ENCODE data around the gene TCL1B.

TCL1B gene

DNA sequence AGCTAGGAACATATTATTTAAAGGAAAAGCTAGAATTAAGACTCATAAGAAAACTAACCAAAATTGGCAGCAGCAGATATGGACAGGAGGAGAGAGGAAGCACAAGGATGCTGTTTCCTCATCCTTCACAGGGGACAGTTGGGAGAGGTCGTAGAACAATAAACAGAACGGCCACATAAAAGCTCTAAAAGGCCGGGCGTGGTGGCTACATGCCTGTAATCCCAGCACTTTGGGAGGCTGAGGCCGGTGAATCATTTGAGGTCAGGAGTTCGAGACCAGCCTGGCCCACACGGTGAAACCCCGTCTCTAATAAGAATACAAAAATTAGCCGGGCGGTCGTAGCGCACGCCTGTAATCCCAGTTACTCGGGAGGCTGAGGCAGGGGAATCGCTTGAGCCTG is 10.5 kb downstream of the TCL1B start:
- Histone ChIP-seq H4K20me1 (ENCODE audit: low read depth, low read length) (no peaks in the 10 kb centered on the region), H2AFZ (ENCODE audit: low read depth, low read length, severe bottlenecking) (no peak overlapping the region), H3K27ac (ENCODE audit: low read depth, low read length) (peak overlapping the region; percentile 91), H3K79me2 (ENCODE audit: insufficient read depth, low read length) (no peaks in the 10 kb centered on the region), H3K9ac (ENCODE audit: low read length) (peak overlapping the region; percentile 42), H3K27me3 (ENCODE audit: low read length) (no peaks in the 10 kb centered on the region), H3F3A (ENCODE audit: insufficient read depth) (peaks cover 46% of the 10 kb centered on the region), H3K9me3 (ENCODE audit: insufficient read depth, low read length) (no peaks in the 10 kb centered on the region), H3K4me2 (ENCODE audit: low read depth, low read length, poor library complexity, severe bottlenecking) (peak overlapping the region; percentile 64), H3K4me3 (ENCODE audit: insufficient read depth, low read length, poor library complexity, severe bottlenecking) (no peak overlapping the region), H3K36me3 (ENCODE audit: low read length) (no peaks in the 10 kb centered on the region), H3K9me2 (replicated peaks; ENCODE audit: insufficient read depth, low read length) (no peaks in the 10 kb centered on the region)
- TF ChIP-seq, protein P1, sequence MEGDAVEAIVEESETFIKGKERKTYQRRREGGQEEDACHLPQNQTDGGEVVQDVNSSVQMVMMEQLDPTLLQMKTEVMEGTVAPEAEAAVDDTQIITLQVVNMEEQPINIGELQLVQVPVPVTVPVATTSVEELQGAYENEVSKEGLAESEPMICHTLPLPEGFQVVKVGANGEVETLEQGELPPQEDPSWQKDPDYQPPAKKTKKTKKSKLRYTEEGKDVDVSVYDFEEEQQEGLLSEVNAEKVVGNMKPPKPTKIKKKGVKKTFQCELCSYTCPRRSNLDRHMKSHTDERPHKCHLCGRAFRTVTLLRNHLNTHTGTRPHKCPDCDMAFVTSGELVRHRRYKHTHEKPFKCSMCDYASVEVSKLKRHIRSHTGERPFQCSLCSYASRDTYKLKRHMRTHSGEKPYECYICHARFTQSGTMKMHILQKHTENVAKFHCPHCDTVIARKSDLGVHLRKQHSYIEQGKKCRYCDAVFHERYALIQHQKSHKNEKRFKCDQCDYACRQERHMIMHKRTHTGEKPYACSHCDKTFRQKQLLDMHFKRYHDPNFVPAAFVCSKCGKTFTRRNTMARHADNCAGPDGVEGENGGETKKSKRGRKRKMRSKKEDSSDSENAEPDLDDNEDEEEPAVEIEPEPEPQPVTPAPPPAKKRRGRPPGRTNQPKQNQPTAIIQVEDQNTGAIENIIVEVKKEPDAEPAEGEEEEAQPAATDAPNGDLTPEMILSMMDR (IDR thresholded peaks at IDR 0.05; ENCODE audit: insufficient read depth, low read length, poor library complexity, severe bottlenecking), result no peak
- no peak for TF ChIP-seq EZH2phosphoT487 (conservative IDR thresholded peaks at IDR 0.05; ENCODE audit: low read length)

DNA sequence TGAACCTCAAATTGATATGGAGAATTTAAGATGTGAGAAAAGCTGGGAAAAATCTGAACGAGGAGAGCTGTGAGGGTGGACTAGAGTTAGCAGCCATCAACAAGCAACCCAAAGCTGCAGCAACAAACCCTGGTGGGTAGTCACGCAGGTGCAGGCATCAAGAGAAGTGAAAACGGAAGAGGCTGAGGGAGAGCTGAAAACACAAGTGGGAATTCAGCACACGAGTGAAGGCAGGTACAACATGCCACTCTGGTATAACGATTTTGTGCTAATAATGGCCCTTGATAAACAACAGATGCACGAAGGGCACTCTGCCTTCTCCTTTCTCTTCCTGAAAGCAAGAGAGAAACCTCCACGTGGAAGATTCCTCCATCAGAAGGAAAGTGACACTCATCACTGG is 11.5 kb downstream of the TCL1B start:
- TF ChIP-seq EZH2phosphoT487 (conservative IDR thresholded peaks at IDR 0.05; ENCODE audit: low read length), result no peak
- TF ChIP-seq, protein P1 (IDR thresholded peaks at IDR 0.05; ENCODE audit: insufficient read depth, low read length, poor library complexity, severe bottlenecking), result no peak
- H3K36me3 ChIP-seq (ENCODE audit: low read length), result no peaks in the 10 kb centered on the region
- peak overlapping the region; percentile 4 for H3K4me3 ChIP-seq (ENCODE audit: insufficient read depth, low read length, poor library complexity, severe bottlenecking)
- H3K27me3 ChIP-seq (ENCODE audit: low read length), result no peaks in the 10 kb centered on the region
- H2AFZ ChIP-seq (ENCODE audit: low read depth, low read length, severe bottlenecking), result peak overlapping the region; percentile 6
- H3K4me2 ChIP-seq (ENCODE audit: low read depth, low read length, poor library complexity, severe bottlenecking), result peak overlapping the region; percentile 64
- H4K20me1 ChIP-seq (ENCODE audit: low read depth, low read length), result no peaks in the 10 kb centered on the region
- no peaks in the 10 kb centered on the region for H3K79me2 ChIP-seq (ENCODE audit: insufficient read depth, low read length)
- H3F3A ChIP-seq (ENCODE audit: insufficient read depth), result peaks cover 51% of the 10 kb centered on the region
- H3K9me2 ChIP-seq (replicated peaks; ENCODE audit: insufficient read depth, low read length), result no peaks in the 10 kb centered on the region
- peak overlapping the region; percentile 42 for H3K9ac ChIP-seq (ENCODE audit: low read length)
- peak overlapping the region; percentile 91 for H3K27ac ChIP-seq (ENCODE audit: low read depth, low read length)
- H3K9me3 ChIP-seq (ENCODE audit: insufficient read depth, low read length), result no peaks in the 10 kb centered on the region

- no peak overlapping the region for H3K4me3 ChIP-seq (ENCODE audit: insufficient read depth, low read length, poor library complexity, severe bottlenecking)
- no peaks in the 10 kb centered on the region for H3K27me3 ChIP-seq (ENCODE audit: low read length)
- H3K9ac ChIP-seq (ENCODE audit: low read length), result peak overlapping the region; percentile 42
- no peaks in the 10 kb centered on the region for H3K36me3 ChIP-seq (ENCODE audit: low read length)
- H3K79me2 ChIP-seq (ENCODE audit: insufficient read depth, low read length), result no peaks in the 10 kb centered on the region
- no peak for TF ChIP-seq EZH2phosphoT487 (conservative IDR thresholded peaks at IDR 0.05; ENCODE audit: low read length)
- TF ChIP-seq, protein P1 (IDR thresholded peaks at IDR 0.05; ENCODE audit: insufficient read depth, low read length, poor library complexity, severe bottlenecking), result no peak
- no peaks in the 10 kb centered on the region for H3K9me2 ChIP-seq (replicated peaks; ENCODE audit: insufficient read depth, low read length)
- peak overlapping the region; percentile 91 for H3K27ac ChIP-seq (ENCODE audit: low read depth, low read length)
- peaks cover 56% of the 10 kb centered on the region for H3F3A ChIP-seq (ENCODE audit: insufficient read depth)
- H4K20me1 ChIP-seq (ENCODE audit: low read depth, low read length), result no peaks in the 10 kb centered on the region
- H3K9me3 ChIP-seq (ENCODE audit: insufficient read depth, low read length), result no peaks in the 10 kb centered on the region
- H2AFZ ChIP-seq (ENCODE audit: low read depth, low read length, severe bottlenecking), result no peak overlapping the region
- H3K4me2 ChIP-seq (ENCODE audit: low read depth, low read length, poor library complexity, severe bottlenecking), result peak overlapping the region; percentile 64
Measured at GRCh38 chr14:95698287-95698686, 12.1 kb downstream of the TCL1B start.
